GM10248 (cell line): ENCODE measurements around the gene PRPF31.
"Not testable (repeated sequence)": the region's sequence is repeated elsewhere in the genome, so short reads cannot be mapped to it uniquely, and the experiment has no call there.

Experiments used
- CTCF ChIA-PET: fragments of 300-600 bp; sonication (Branson Sonifier 250); formaldehyde crosslinking; extraction: SDS; loops from one replicate; lab custom pipeline; 2021; ENCODE audit warnings: antibody characterized with exemption; lab: Yijun Ruan, JAX
- POLR2A ChIA-PET: fragments of 350-650 bp; sonication (Branson Sonifier 250); formaldehyde crosslinking; extraction: SDS; loops from one replicate; lab custom pipeline; 2020; ENCODE audit warnings: antibody characterized with exemption; lab: Yijun Ruan, JAX
- DNase-seq: peaks from one replicate; pipeline ENCODE4 v3.0.0; 2012; ENCODE audit errors: extremely low spot score
- TF ChIP-seq, protein P1 (sequence below): IDR thresholded peaks from 2 replicates; pipeline ENCODE4 v1.5.1; 2012; ENCODE audit warnings: mild to moderate bottlenecking, low read depth; ENCODE audit errors: extremely low read depth, missing control alignments, control extremely low read depth

PRPF31 gene

DNA sequence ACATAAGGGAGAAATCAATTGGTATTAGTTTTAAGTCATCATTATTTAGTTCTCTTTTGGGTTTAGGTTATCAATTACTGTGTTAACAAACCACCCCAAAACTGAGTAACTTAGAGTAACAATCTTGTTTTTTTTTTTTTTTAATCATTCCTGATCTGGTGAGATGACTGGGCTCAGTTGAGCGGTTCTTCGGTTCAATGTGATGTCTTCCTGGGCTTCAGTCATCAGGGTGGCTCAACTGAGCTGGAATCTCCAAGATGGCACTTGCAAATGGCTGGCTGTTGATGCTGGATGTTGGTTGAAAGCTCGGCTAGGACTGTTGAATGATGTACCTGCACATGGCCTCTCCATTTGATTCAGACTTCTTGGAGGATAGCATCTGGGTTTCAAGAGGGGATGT, 31.1 kb upstream of the PRPF31 start:
- no peak for DNase-seq
- POLR2A ChIA-PET = no interaction called here
- TF ChIP-seq, protein P1, sequence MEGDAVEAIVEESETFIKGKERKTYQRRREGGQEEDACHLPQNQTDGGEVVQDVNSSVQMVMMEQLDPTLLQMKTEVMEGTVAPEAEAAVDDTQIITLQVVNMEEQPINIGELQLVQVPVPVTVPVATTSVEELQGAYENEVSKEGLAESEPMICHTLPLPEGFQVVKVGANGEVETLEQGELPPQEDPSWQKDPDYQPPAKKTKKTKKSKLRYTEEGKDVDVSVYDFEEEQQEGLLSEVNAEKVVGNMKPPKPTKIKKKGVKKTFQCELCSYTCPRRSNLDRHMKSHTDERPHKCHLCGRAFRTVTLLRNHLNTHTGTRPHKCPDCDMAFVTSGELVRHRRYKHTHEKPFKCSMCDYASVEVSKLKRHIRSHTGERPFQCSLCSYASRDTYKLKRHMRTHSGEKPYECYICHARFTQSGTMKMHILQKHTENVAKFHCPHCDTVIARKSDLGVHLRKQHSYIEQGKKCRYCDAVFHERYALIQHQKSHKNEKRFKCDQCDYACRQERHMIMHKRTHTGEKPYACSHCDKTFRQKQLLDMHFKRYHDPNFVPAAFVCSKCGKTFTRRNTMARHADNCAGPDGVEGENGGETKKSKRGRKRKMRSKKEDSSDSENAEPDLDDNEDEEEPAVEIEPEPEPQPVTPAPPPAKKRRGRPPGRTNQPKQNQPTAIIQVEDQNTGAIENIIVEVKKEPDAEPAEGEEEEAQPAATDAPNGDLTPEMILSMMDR = no peak
- CTCF ChIA-PET = interaction anchor here (1.3 kb wide), 1 partner anchor 54 kb away, joined by 4 read pairs; no protein-coding TSS in a partner anchor

DNA sequence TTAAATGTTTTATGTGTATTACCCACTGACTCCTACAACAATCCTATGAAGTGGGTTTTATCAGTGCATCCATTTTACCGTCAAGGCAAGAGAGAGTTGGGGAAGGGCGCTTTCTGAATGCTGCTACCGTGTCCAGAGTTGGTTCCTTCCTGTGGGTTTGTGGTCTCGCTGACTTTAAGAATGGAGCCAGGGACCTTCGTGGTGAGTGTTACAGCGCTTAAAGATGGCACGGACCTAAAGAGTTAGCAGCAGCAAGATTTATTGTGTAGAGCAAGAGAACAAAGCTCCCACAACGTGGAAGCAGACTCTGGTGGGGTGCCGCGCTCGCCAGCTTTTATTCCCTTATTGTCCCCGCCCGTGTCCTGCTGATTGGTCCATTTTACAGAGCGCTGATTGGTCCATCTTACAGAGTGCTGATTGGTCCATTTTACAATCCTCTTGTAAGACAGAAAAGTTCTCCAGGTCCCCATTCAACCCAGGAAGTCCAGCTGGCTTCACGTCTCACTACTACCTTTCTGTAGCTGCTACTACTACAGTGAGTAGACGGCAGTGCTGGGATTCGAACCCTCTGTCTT, 21.0 kb upstream of the PRPF31 start:
- ChIA-PET POLR2A (no interaction called here), CTCF (interaction anchor here (2.1 kb wide), 1 partner anchor 71 kb away, joined by 6 read pairs; no protein-coding TSS in a partner anchor)
- TF ChIP-seq, protein P1 = no peak
- no peak for DNase-seq

DNA sequence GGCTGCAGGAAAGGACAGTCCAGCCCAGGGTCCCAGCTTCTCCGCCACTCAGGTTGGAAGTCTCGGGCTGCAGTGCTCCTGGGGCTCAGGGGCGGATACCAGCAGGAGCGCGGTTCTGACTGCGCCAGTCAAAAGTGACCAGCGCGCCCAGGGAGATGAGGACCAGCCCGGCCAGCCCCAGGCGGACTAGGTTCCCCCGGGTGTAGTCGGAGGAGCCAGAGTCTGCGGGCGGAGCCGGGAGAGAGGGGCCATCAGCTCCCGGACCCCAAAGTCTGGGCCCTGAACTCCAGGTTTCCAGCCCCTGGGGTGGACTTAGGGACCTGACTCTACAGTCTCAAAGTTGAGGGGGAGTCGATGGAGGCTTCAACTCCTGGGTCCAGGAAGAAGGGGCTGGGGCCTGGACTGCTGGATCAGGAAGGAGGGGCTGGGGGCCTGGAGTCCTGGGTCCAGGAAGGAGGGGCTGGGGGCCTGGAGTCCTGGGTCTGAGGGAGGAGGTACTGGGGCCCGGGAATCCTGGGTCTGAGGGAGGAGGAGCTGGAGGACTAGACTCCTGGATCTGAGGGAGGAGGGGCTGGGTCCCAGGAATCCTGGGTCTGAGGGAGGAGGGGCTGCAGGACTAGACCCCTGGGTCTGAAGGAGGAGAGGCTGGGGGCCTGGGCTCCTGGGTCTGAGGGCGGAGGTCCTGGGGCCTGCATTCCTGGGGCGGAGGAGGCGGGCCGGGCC, 20.3 kb upstream of the PRPF31 start:
- no peak for DNase-seq
- CTCF ChIA-PET = interaction anchor here (2.1 kb wide), 1 partner anchor 71 kb away, joined by 6 read pairs; no protein-coding TSS in a partner anchor
- POLR2A ChIA-PET = no interaction called here
- TF ChIP-seq, protein P1 = no peak

DNA sequence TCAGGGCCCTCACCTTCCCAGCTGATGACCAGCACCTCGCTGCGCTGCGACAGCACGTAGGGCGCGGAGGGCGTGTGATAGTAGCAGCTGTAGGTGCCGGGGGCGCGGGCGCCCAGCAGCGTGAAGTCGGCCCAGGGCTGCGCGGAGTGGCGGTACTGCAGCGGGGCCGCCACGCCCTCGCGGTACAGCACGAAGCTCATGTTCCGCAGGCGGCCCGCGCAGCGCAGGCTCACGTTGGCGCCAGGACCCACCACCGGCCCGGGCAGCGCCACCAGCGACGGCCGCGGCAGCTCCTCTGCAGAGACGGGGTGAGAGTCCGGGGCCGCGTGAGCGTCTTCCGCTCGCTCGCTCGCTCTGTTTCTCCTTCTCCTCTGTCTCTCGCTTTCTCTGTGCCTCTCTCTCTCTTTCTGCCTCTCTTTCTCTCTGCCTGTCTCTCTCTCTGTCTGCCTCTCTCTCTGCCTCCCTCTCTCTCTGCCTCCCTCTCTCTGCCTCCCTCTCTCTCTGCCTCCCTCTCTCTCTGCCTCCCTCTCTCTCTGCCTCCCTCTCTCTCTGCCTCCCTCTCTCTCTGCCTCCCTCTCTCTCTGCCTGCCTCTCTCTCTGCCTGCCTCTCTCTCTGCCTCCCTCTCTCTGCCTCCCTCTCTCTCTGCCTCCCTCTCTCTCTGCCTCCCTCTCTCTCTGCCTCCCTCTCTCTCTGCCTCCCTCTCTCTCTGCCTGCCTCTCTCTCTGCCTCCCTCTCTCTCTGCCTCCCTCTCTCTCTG, 19.5 kb upstream of the PRPF31 start:
- POLR2A ChIA-PET = not testable (repeated sequence)
- CTCF ChIA-PET = interaction anchor here (2.1 kb wide), 1 partner anchor 72 kb away, joined by 6 read pairs; no protein-coding TSS in a partner anchor
- peak; percentile 52 for DNase-seq

DNA sequence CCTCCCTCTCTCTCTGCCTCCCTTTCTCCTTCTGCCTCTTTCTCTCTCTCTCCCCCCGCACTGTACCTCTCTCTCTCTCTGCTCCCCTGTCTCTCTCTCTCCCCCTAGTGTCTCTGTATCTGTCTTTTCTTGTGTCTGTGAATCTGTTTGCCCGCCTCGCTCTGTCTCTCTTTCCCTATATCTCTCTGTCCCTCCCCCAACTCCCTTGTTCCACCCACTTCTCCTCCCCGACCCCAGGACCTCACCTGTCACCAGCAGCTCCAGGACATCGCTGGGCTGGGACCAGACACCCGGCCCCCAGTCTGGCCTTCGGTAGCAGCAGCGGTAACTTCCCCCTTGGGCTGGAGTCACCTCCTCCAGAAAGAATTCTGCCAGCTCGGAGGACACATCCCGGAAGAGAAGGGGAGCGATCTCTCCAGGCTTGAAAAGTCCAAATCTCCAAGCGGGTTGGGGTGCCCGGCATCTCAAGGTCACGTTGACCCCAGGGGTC, 18.9 kb upstream of the PRPF31 start:
- DNase-seq = peak; percentile 25
- POLR2A ChIA-PET = interaction anchor here (0.7 kb wide), 1 partner anchor 1510 kb away, joined by 5 read pairs; no protein-coding TSS in a partner anchor
- TF ChIP-seq, protein P1 = peak; percentile 20
- CTCF ChIA-PET = interaction anchor here (1.0 to 2.1 kb wide), 2 partner anchors 73 to 304 kb away, joined by 3 to 6 read pairs; no protein-coding TSS in a partner anchor

DNA sequence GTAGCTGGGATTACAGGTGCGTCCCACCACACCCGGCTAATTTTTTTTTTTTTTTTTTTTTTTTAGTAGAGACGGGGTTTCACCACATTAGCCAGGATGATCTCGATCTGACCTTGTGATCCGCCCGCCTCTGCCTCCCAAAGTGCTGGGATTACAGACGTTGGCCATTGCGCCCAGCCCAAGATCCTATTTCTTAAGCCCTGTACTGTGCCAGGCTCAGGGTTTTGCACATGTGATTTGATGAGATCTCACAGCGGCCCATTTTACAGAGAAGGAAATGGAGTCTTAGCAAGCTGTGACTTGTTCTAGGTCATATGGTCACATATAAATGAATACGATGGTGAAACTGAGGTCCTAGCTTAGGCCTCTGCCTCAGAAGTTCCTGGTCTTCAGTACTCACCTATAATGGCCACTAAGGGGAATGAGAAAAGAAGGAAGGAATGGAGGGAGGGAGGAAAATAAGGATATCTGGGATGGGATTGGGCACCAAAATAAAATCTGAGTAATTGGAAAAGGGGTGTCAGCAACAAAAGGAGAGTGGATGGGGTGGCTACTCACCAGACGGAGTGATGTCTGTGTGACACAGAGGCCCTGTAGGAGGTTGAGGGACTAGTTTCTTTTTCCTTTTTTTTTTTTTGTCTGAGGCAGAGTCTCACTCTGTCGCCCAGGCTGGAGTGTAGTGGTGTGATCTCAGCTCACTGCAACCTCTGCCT, 16.2 kb upstream of the PRPF31 start:
- POLR2A ChIA-PET = no interaction called here
- TF ChIP-seq, protein P1 = no peak
- CTCF ChIA-PET = no interaction called here
- DNase-seq = no peak

DNA sequence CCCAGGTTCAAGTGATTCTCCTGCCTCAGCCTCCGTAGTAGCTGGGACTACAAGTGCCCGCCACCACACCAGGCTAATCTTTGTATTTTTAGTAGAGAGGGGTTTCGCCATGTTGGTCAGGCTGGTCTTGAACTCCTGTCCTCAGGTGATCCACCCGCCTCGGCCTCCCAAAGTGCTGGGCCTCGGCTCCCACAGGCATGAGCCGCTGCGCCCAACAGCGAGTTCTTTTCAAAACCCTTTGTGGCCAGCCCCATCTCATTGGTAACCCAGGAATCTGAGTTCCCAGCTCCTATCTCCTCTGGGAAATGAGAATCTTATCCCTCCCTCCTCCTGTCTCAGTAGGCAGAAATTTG, 15.7 kb upstream of the PRPF31 start:
- POLR2A ChIA-PET = not testable (repeated sequence)

More for the DNA sequence above, 15.7 kb upstream of the PRPF31 start:
- CTCF ChIA-PET, DNase-seq: not testable (repeated sequence)
